ENCODE measurements around the gene RAX.

DNA sequence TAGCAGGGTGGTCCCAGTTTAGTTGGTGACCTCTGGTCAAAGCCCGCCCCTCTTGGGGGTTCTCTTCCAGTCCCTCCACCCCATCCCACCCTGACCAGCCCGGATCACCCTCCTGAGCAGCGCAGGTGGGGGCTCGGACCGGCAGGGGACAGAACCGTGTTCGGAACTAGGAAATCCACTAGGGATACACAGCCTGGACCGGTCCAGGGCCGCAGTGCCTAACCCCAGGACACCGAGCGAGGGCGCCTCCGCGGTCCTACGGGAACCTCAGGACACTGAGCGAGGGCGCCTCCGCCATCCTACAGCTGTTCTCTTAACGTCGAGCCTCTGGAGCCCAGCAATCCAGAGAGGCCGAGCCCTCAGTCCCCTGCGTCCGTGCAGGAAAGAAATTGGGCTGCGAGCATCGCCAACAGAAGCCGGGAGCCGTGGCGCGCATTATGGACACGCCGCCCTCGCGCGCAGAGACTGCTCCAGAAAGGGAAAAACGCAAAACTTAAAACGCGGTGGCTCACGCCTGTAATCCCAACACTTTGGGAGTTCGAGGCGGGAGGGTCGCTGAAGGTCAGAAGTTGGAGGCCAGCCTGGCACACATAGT lies 8.5 kb downstream of the RAX start:
- TF ChIP-seq, protein P1, sequence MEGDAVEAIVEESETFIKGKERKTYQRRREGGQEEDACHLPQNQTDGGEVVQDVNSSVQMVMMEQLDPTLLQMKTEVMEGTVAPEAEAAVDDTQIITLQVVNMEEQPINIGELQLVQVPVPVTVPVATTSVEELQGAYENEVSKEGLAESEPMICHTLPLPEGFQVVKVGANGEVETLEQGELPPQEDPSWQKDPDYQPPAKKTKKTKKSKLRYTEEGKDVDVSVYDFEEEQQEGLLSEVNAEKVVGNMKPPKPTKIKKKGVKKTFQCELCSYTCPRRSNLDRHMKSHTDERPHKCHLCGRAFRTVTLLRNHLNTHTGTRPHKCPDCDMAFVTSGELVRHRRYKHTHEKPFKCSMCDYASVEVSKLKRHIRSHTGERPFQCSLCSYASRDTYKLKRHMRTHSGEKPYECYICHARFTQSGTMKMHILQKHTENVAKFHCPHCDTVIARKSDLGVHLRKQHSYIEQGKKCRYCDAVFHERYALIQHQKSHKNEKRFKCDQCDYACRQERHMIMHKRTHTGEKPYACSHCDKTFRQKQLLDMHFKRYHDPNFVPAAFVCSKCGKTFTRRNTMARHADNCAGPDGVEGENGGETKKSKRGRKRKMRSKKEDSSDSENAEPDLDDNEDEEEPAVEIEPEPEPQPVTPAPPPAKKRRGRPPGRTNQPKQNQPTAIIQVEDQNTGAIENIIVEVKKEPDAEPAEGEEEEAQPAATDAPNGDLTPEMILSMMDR (IDR thresholded peaks at IDR 0.05) = no peak
- TF ChIP-seq POLR2A (IDR thresholded peaks at IDR 0.05) = no peak
- TF ChIP-seq POLR2AphosphoS5 (IDR thresholded peaks at IDR 0.05) = no peak

Data from sigmoid colon (tissue), 4 donors.